G401.6 (cell line): ENCODE measurements around the gene RAET1L.
"Not testable (repeated sequence)": the region's sequence is repeated elsewhere in the genome, so short reads cannot be mapped to it uniquely, and the experiment has no call there.

Experiments
- FAIRE-seq: peaks from 2 replicates; lab custom pipeline; 2012; peaks lifted over from hg19 to GRCh38; lab: Jason Lieb, UNC

RAET1L gene

GRCh38 chr6:150016324-150017185 lies 8.8 kb downstream of the RAET1L start:
- peak; percentile 60 for FAIRE-seq

GRCh38 chr6:150015281-150016001 lies 9.9 kb downstream of the RAET1L start:
- not testable (repeated sequence) for FAIRE-seq

- FAIRE-seq = not testable (repeated sequence)
These were observed 10.6 kb downstream of the RAET1L start for GRCh38 chr6:150014623-150015280.

GRCh38 chr6:150013785-150014622 lies 11.3 kb downstream of the RAET1L start:
- FAIRE-seq = not testable (repeated sequence)

GRCh38 chr6:150012846-150013784 lies 12.2 kb downstream of the RAET1L start:
- FAIRE-seq = not testable (repeated sequence)

- FAIRE-seq = no peak
These were observed 16.7 kb downstream of the RAET1L start for GRCh38 chr6:150008588-150008987.

- FAIRE-seq = no peak
These were observed 18.3 kb downstream of the RAET1L start for GRCh38 chr6:150006961-150007464.

- no peak for FAIRE-seq
These were observed 19.3 kb downstream of the RAET1L start for GRCh38 chr6:150005761-150006651.

GRCh38 chr6:150004783-150005717 lies 20.3 kb downstream of the RAET1L start:
- peak; percentile 80 for FAIRE-seq

- FAIRE-seq = no peak
These were observed 21.1 kb downstream of the RAET1L start for GRCh38 chr6:150004101-150004782.

GRCh38 chr6:150003599-150003998 lies 21.7 kb downstream of the RAET1L start:
- not testable (repeated sequence) for FAIRE-seq

GRCh38 chr6:150002710-150003109 lies 22.6 kb downstream of the RAET1L start:
- no peak for FAIRE-seq

- no peak for FAIRE-seq
These were observed 23.9 kb downstream of the RAET1L start for GRCh38 chr6:150001295-150002008.

GRCh38 chr6:149999636-150000035 lies 25.7 kb downstream of the RAET1L start:
- FAIRE-seq = no peak

GRCh38 chr6:149995971-149996370 lies 29.4 kb downstream of the RAET1L start:
- no peak for FAIRE-seq

GRCh38 chr6:149995235-149995750 lies 30.0 kb downstream of the RAET1L start:
- FAIRE-seq = no peak

GRCh38 chr6:149991838-149992237 lies 33.5 kb downstream of the RAET1L start:
- FAIRE-seq = no peak
